ENCODE measurements around the gene R3HDM2.

- TF ChIP-seq CTCF (conservative IDR thresholded peaks at IDR 0.05; ENCODE audit: low read depth, low read length) (no peak), EZH2 (IDR thresholded peaks at IDR 0.05; ENCODE audit: borderline replicate concordance, low read depth, low read length, poor library complexity, severe bottlenecking) (no peak)
Observed at GRCh38 chr12:57250541-57250940, 180.3 kb downstream of the R3HDM2 start.

Data from A673 (cell line).